ENCODE data around the gene IRF3.
A peak's percentile ranks its signal among the peaks of the same experiment; 100 is the strongest.

Gene IRF3

DNA sequence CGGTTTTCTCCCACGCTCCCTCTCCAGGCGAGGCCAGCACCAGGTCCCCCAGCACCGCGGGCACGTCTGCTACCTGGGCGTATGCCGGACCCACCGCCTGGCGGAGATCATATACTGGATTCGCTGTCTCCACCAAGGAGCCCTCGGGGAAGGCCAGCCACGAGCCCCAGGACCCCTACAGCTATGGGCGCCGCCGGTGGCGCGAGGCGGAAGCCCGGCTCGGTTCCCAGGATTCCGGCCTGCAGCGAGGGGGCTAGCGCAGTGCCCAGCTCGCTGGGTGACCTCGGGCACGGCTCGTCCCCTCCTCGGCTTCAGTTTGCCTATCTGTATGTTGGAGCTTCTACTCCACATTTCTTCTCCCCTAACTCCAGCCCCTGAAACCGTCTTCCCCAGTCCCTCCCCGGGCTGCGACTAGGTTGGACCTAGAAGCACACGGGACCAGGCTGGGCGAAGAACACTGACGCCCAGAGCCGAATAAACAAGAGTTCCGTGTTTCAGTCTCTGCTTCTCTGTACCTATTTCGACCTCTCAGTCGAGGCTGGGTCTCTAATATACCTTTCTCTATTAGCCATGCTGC is 24.5 kb upstream of the IRF3 start:
- TF ChIP-seq ZFP30 (CRISPR knock-in tag; IDR thresholded peaks at IDR 0.05) (no peak), ARNTL (CRISPR knock-in tag; IDR thresholded peaks at IDR 0.05; ENCODE audit: borderline replicate concordance, low read depth) (no peak), ISL1 (CRISPR knock-in tag; IDR thresholded peaks at IDR 0.05) (no peak), ZFP3 (CRISPR knock-in tag; IDR thresholded peaks at IDR 0.05) (no peak), ZNF70 (CRISPR knock-in tag; IDR thresholded peaks at IDR 0.05) (no peak), TCF4 (CRISPR knock-in tag; IDR thresholded peaks at IDR 0.05; ENCODE audit: borderline replicate concordance) (no peak), BACH2 (CRISPR knock-in tag; IDR thresholded peaks at IDR 0.05; ENCODE audit: borderline replicate concordance) (no peak), ESRRG (CRISPR knock-in tag; IDR thresholded peaks at IDR 0.05) (no peak), ZNF8 (CRISPR knock-in tag; IDR thresholded peaks at IDR 0.05) (no peak), RARB (CRISPR knock-in tag; IDR thresholded peaks at IDR 0.05) (no peak), SNAI2 (CRISPR knock-in tag; IDR thresholded peaks at IDR 0.05) (no peak), ZNF565 (CRISPR knock-in tag; conservative IDR thresholded peaks at IDR 0.05; ENCODE audit: low read depth) (no peak)
- TF ChIP-seq, protein P1, sequence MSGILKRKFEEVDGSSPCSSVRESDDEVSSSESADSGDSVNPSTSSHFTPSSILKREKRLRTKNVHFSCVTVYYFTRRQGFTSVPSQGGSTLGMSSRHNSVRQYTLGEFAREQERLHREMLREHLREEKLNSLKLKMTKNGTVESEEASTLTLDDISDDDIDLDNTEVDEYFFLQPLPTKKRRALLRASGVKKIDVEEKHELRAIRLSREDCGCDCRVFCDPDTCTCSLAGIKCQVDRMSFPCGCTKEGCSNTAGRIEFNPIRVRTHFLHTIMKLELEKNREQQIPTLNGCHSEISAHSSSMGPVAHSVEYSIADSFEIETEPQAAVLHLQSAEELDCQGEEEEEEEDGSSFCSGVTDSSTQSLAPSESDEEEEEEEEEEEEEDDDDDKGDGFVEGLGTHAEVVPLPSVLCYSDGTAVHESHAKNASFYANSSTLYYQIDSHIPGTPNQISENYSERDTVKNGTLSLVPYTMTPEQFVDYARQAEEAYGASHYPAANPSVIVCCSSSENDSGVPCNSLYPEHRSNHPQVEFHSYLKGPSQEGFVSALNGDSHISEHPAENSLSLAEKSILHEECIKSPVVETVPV (CRISPR knock-in tag; IDR thresholded peaks at IDR 0.05), result no peak
- TF ChIP-seq, protein P2, sequence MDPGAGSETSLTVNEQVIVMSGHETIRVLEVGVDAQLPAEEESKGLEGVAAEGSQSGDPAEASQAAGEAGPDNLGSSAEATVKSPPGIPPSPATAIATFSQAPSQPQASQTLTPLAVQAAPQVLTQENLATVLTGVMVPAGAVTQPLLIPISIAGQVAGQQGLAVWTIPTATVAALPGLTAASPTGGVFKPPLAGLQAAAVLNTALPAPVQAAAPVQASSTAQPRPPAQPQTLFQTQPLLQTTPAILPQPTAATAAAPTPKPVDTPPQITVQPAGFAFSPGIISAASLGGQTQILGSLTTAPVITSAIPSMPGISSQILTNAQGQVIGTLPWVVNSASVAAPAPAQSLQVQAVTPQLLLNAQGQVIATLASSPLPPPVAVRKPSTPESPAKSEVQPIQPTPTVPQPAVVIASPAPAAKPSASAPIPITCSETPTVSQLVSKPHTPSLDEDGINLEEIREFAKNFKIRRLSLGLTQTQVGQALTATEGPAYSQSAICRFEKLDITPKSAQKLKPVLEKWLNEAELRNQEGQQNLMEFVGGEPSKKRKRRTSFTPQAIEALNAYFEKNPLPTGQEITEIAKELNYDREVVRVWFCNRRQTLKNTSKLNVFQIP (CRISPR knock-in tag; IDR thresholded peaks at IDR 0.05; ENCODE audit: borderline replicate concordance, low read depth), result no peak
- TF ChIP-seq, protein P3, sequence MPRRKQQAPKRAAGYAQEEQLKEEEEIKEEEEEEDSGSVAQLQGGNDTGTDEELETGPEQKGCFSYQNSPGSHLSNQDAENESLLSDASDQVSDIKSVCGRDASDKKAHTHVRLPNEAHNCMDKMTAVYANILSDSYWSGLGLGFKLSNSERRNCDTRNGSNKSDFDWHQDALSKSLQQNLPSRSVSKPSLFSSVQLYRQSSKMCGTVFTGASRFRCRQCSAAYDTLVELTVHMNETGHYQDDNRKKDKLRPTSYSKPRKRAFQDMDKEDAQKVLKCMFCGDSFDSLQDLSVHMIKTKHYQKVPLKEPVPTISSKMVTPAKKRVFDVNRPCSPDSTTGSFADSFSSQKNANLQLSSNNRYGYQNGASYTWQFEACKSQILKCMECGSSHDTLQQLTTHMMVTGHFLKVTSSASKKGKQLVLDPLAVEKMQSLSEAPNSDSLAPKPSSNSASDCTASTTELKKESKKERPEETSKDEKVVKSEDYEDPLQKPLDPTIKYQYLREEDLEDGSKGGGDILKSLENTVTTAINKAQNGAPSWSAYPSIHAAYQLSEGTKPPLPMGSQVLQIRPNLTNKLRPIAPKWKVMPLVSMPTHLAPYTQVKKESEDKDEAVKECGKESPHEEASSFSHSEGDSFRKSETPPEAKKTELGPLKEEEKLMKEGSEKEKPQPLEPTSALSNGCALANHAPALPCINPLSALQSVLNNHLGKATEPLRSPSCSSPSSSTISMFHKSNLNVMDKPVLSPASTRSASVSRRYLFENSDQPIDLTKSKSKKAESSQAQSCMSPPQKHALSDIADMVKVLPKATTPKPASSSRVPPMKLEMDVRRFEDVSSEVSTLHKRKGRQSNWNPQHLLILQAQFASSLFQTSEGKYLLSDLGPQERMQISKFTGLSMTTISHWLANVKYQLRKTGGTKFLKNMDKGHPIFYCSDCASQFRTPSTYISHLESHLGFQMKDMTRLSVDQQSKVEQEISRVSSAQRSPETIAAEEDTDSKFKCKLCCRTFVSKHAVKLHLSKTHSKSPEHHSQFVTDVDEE (CRISPR knock-in tag; IDR thresholded peaks at IDR 0.05), result no peak
- ATAC-seq, result peak; percentile 40

DNA sequence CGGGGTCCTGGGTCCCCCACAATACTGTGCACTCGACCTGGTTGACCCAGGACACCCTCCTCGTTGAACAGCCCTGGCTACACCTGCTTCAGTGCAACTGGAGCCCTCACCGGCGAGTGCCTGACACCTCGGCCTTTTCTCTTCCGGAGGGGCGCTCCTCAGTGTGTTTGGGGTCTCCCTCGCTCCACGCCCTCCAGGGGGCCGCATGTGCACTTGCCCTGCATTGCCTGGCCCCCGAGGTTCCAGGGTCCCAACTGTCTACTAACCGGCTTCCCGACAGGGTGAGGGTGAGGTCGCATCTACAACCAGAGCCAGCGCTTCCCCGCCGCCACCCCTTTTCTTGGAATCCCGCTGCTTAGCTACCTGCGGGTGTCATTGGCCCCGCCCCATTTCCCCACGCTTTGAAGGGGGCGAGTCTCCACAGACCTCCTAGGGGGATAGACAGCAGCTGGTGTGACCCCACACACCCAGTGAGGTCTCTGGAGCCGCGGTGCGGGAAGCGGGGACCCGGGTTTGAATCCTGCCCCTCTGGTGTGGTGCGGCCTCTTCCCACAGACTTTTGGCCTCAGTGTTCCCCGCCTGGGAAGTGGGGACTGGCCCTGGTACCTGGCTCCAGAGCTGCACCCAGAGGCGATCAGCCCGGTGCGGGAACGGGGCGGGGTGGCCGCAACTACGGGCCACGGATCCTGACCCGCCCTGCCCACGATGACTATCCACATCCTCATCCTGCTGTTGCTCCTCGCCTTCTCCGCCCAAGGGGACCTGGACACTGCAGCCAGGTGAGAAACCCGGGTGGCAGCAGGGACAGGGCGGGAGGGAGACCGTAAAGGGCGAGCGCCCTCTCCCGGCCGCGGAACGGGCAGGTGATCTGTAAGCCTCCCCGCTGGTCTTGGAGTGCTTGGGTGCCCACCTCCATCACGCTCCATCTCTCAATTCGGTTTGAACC is 23.7 kb upstream of the IRF3 start, which contains the start of gene ADM5:
ADM5 (plus strand) TSS at position 462 of the 946 bp plus-strand sequence; CDS start at position 706, 244 bp downstream.
- TF ChIP-seq ZFP3 (CRISPR knock-in tag; IDR thresholded peaks at IDR 0.05) (no peak), ZC3H10 (CRISPR knock-in tag; IDR thresholded peaks at IDR 0.05) (no peak), CSDC2 (CRISPR knock-in tag; IDR thresholded peaks at IDR 0.05) (no peak), ZNF70 (CRISPR knock-in tag; IDR thresholded peaks at IDR 0.05) (no peak), RARB (CRISPR knock-in tag; IDR thresholded peaks at IDR 0.05) (no peak), TCF4 (CRISPR knock-in tag; IDR thresholded peaks at IDR 0.05; ENCODE audit: borderline replicate concordance) (no peak), ARNTL (CRISPR knock-in tag; IDR thresholded peaks at IDR 0.05; ENCODE audit: borderline replicate concordance, low read depth) (no peak), PPARA (CRISPR knock-in tag; IDR thresholded peaks at IDR 0.05; ENCODE audit: borderline replicate concordance) (no peak), ISL1 (CRISPR knock-in tag; IDR thresholded peaks at IDR 0.05) (no peak), SNAI2 (CRISPR knock-in tag; IDR thresholded peaks at IDR 0.05) (no peak), BACH2 (CRISPR knock-in tag; IDR thresholded peaks at IDR 0.05; ENCODE audit: borderline replicate concordance) (no peak), ZNF8 (CRISPR knock-in tag; IDR thresholded peaks at IDR 0.05) (no peak), TOX (CRISPR knock-in tag; IDR thresholded peaks at IDR 0.05; ENCODE audit: borderline replicate concordance) (no peak)
- TF ChIP-seq, protein P1 (CRISPR knock-in tag; IDR thresholded peaks at IDR 0.05), result no peak
- TF ChIP-seq, protein P3 (CRISPR knock-in tag; IDR thresholded peaks at IDR 0.05), result no peak
- TF ChIP-seq, protein P4, sequence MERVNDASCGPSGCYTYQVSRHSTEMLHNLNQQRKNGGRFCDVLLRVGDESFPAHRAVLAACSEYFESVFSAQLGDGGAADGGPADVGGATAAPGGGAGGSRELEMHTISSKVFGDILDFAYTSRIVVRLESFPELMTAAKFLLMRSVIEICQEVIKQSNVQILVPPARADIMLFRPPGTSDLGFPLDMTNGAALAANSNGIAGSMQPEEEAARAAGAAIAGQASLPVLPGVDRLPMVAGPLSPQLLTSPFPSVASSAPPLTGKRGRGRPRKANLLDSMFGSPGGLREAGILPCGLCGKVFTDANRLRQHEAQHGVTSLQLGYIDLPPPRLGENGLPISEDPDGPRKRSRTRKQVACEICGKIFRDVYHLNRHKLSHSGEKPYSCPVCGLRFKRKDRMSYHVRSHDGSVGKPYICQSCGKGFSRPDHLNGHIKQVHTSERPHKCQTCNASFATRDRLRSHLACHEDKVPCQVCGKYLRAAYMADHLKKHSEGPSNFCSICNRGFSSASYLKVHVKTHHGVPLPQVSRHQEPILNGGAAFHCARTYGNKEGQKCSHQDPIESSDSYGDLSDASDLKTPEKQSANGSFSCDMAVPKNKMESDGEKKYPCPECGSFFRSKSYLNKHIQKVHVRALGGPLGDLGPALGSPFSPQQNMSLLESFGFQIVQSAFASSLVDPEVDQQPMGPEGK (CRISPR knock-in tag; IDR thresholded peaks at IDR 0.05; ENCODE audit: borderline replicate concordance), result no peak
- peak; percentile 69 for ATAC-seq

Measured in SK-N-SH treated with all-trans-retinoic acid at 6 μM for 48 hours (cell line).